GM04504 (cell line): Measurements from ENCODE around the gene TAS2R14.

Experiments
- DNase-seq: peaks from one replicate; pipeline ENCODE4 v3.0.0-alpha.2; 2012; ENCODE audit warnings: low read depth

The TAS2R14 gene, protein sequence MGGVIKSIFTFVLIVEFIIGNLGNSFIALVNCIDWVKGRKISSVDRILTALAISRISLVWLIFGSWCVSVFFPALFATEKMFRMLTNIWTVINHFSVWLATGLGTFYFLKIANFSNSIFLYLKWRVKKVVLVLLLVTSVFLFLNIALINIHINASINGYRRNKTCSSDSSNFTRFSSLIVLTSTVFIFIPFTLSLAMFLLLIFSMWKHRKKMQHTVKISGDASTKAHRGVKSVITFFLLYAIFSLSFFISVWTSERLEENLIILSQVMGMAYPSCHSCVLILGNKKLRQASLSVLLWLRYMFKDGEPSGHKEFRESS

DNA sequence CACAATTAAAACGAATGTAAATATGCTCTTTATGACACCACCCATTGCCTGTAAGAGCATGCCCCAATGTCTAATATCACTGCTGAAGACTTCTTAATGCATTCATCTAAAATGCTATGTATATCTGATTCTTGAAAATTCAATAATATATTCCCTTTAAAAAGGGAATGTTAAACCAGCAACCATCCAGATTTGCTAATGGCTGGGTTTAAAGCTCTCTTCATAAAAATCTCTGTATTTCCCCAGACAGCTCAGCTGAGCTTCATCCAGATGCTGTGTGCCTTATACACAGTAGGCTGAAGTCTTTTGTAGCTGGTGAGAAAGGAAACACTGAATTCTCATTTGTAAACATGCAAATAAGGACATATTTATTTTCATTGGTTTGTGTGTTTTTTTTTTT lies at the start of gene TAS2R14:
TSS of gene TAS2R14 (minus strand) at position 101 of the 400 bp plus-strand sequence. CDS start at position 45, 56 bp downstream.
- DNase-seq: no peak

DNA sequence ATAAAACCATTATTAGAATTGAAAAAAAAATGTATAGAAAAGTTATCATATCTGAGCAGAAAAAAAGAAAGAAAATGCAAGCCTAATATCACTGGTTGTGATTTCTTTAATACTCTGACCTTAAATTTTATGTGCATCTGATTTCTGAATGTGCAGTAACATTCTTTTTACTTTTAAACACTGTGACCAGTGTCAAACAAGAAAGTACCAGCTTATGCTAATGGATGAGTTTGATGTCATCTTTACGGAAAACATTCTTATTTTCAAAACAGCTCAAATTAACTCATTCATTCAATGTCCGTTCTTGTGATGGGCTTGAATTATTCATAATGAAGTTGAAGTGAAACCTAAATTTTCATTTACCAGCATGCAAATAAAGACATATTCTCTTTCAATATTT lies 47.7 kb upstream of the TAS2R14 start, which contains the start of gene TAS2R50:
TSS of gene TAS2R50 (minus strand) at position 101 of the 400 bp plus-strand sequence. CDS start at position 49, 52 bp downstream.
- no peak for DNase-seq

DNA sequence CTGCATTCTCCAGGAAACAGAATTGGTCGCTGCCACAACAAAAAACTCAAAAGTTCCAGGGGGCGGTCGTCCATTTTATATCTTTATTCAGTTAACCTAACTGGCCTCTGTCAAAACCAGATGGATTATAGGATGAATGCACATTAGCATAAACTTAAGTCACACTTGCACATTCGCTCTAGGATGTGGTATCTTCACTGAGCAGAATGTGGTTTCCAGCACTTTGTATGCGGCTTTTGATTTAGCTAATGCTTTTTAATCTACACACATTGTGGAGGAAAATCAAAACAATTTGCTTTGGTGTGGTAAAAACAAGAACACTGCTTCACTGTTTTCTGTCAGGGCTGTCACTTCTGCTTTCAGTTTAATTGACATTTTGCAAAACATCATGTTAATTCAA lies 43.2 kb upstream of the TAS2R14 start:
- no peak for DNase-seq

DNA sequence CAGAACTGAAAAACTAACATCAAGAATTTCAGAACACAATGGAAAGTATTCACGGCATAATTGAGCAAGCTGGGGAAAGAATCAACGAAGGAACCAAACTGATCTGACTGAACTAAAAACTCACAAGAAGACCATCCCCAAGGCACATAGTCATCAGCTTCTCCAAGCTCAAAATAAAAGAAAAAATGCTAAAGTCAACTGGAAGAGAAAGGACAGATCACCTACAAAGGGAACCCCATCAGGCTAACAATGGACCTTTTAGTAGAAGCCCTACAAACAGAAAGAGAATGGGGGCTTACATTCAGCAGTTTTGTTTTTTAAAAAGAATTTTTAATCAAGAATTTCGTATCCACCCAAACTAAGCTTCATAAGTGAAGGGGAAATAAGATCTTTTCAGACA lies 35.9 kb upstream of the TAS2R14 start:
- DNase-seq: no peak

DNA sequence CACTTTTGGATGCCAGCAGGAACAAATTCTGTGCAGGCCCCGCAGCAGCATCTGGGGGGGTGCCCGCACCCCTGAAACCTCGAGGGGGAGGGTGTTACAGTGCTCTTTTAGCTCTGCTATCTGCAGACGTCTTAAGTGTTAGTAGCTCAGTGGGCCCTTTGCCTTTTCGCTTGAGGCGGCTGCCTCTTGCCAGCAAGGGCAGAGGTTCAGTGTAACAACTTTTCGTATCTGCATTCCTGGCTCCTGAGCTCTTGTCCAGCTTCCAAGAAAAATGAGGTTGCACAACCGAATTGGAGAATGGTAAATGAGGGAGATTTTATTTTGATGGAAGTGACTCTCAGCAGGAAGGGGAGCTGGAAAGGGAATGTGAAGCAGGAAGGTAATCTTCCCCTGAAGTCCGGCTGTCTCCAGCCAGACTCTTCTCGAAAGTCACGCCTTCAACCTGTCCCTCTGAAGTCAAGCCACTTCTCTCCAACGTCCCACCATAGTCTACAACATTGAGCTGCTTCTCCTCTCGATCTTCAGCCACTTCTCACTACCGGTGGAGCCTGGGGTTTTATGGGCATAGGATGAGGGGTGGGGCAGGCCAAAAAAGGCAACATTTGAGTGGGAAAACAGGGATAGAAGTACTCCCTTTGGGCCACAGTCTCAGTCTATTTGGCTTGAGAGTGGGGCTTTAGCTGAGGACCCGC lies 29.8 kb upstream of the TAS2R14 start:
- DNase-seq: peak; percentile 44

DNA sequence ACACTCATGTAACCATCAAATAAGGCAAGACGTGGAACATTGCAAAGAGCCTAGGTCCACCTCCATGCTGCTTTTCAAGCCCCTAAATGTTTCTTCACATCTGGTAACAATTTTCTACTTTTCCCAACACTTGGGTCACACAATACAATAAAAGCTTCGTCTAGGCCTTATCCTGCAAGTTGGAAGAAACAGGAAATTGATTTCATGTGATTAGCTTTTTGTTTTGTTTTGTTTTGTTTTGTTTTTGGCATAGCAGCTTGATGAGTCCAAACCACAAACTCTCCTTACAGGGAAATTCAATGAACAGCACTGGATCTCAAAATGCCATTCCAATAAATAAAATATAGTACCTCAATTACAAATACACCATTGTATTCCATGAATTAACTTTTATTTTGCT lies 28.3 kb upstream of the TAS2R14 start:
- DNase-seq: peak; percentile 80

DNA sequence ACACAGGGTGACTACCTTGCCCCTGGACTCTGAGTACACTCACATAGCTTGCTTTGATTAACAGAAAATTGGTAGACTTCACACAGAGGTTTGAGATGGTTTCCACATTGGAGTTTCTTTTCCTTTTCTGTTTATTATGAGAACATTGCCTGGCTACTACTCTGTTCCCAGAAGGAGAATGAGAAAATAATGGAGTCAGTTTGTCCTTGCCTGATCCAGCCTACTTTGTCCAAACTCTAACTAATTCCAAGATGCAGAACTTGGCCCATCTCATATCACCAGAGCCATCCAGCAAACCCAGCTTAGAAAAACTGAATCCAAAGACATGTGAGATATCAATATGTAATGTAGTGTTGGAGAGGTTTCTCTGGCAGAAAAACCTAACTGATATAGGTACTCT lies 27.3 kb upstream of the TAS2R14 start:
- DNase-seq: no peak

DNA sequence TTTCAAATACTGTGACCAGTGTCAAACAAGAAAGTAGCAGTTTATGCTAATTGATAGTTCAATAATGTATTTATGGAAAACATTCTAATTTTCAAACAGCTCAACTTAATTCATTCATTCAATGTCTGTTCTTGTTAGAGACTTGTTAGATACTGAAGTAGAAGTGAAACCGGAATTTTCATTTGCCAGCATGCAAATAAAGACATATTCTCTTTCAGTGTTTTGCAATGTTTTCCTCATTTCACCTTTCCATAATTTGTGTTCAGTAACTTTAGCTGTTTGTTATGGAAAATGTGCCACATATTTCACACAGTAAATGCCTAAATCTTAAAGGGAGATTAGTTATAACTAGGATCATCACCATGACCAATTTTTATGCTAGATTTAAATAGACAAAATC lies 26.4 kb upstream of the TAS2R14 start:
- peak; percentile 24 for DNase-seq

DNA sequence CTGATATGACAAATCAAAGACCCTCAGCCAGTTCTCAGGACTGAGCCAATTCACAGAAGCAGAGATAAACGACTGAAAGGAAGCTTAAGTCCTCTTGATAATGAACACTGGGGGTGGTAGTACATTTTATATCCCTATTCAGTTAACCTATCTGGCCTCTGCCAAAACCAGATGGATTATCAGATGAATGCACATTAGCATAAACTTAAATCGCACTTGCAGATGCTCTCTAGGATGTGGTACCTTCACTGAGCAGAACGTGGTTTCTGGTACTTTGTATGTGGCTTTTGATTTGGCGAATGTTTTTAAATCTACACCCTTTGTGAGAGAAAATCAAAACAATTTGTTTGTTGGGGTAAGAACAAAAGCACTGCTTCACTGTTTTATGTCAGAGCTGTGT lies 21.1 kb upstream of the TAS2R14 start:
- DNase-seq: no peak

DNA sequence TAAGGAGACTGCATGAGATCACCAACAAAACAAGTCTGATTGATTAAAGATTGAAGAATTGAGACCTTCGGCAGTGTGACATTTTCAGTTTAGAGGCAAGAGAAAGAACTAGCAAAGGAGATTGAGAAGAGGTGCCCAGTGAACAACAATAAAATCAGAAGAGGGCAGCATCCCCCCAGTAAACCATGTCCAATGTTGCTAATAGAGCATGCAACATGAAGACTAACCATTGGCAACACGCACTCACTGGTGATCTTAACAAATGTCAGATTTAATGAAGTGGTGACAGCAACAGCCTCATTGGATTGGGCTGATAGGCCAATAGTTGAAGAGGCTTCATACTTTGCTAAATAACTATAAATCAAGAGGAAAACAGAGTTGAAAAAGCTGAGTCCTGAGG lies 20.7 kb upstream of the TAS2R14 start:
- DNase-seq: no peak

DNA sequence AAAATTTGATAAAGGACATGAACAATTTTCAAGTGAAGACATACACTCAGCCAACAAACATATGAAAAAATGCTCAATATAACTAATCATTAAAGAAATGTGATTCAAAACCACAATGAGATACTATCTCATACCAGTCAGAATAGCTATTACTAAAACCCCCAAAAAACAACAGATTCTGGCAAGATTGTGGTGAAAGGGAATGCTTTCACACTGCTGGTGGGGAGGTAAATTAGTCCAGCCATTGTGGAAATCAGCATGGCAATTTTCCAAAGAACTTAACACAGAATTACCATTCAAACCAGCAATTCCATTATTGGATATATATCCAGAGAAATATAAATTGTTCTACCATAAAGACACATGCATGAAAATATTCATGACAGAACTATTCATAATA lies 18.7 kb upstream of the TAS2R14 start:
- DNase-seq: no peak

DNA sequence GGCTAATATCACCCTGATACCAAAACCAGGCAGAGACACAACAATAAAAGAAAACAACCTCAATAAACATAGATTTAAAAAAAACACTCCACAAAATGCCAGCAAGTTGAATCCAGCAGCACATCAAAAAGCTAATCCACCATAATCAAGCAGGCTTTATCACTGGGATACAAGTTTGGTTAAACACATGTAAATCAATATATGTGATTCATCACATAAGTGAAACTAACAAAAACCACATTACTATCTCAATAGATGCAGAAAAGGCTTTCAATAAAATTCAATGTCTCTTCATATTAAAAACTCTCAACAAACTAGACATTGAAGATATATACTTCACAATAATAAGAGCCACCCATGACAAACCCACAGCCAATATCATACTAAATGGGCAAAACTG lies 17.0 kb upstream of the TAS2R14 start:
- no peak for DNase-seq

DNA sequence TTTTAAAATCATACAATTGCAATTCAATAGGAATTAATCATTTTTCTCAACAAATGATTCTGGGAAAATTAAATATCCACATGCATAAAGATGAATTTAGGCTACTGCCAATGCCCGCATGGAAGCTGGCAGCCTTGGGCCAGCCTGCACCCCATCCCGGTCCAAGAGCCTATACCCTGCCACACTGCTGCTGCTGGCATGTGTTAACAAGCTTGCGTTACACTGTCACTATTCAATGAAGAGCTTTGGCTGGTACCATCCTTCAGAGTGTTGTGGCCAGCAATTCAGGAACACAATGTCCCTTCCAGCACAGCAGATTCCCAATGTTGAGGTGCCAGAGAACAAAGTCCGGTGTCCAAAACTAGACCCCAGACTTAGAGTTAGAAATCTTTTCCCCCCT lies 13.6 kb upstream of the TAS2R14 start:
- DNase-seq: no peak

DNA sequence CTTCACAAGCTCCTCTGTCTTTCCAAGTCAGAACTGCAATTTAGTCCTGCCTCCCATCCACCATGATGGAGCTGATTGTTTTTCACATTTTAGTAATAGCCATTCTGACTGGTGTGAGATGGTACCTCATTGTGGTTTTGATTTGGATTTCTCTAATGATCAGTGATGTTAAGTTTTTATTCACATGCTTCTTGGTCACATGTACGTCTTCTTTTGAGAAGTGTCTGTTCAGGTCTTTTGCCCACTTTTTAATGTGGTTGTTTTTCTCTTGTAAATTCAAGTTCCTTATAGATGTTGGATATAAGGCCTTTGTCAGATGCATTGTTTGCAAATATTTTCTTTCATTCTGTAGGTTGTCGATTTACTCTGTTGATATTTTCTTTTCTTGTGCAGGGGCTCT lies 4.1 kb upstream of the TAS2R14 start:
- no peak for DNase-seq

DNA sequence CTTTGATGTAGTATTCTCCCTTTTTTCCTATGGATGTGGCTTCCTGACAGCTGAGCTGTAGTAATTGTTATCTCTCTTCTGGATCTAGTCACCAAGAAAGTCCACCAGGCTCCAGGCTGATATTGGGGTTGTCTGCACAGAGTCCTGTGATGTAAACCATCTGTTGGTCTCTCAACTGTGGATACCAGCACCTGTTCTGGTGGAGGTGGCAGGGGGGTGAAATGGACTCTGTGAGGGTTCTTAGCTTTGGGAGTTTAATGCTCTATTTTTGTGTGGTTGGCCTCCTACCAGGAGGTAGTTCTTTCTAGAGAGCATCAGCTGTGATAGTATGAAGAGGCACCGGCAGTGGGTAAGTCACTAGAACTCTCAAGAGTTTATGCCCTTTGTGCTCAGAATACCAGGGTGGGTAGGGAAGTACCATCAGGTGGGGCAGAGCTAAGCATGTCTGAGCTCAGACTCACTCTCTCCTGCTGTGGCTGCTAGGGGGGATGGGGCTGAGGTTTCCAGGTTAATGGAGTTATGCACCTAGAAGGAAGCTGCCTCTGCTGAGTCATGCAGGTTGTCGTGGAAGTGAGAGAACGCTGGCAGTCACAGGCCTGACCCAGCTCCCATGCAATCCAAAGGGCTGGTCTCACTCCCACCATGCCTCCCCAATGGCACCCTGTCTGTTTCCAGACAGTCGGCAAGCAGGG lies 3.0 kb upstream of the TAS2R14 start:
- no peak for DNase-seq

DNA sequence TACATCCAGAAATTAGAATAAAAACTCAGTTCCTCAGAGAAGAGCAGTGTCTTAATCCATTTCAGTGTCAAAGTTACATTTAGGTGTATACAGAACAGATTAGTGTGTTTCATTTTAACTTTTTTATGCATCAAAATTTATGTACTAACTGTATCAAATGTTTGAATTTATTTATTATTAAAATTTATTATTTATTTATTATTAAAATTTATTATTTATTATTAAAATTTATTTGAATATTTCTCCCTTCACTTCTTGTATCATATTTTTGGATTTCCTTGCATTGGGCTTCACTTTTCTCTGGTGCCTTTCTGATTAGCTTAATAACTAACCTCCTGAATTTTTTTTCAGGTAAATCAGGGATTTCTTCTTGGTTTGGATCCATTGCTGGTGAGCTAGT lies 2.3 kb upstream of the TAS2R14 start:
- no peak for DNase-seq

DNA sequence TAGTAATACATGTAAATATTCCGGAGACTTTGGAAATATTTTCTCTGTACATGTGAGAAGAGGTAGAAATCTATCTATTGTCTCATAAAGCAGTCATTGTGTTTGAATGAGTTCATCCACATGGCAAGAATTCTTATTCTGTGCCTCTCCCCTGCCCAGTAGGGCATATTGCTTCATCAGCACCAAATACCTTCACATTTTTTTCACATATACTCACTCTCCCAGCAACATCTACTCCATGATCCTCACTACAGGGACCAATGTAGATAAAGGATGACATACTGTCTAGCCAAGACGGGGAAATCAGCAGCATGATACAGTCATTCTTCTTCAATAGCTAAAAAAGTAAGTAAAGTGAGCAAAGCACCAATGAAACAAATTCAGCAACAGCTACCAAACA lies 1.3 kb upstream of the TAS2R14 start:
- DNase-seq: peak; percentile 43

DNA sequence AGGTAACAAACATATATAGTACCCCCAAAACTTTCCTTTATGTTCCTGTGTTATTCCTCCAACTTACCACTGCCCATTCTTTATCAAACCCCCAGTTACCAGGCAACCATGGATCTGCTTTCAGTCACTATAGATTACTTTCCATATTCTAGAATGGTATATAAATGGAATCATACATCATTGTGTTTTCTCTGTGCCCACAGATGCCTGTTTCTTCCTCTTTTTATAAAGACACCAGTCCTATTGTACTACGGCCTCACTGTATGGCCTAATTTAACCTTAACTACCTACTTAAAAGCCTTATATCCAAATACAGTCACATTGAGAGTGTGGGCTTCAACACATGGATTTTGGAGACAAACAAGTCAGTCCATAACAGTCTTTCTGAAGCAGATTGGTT lies 2.6 kb downstream of the TAS2R14 start:
- no peak for DNase-seq

DNA sequence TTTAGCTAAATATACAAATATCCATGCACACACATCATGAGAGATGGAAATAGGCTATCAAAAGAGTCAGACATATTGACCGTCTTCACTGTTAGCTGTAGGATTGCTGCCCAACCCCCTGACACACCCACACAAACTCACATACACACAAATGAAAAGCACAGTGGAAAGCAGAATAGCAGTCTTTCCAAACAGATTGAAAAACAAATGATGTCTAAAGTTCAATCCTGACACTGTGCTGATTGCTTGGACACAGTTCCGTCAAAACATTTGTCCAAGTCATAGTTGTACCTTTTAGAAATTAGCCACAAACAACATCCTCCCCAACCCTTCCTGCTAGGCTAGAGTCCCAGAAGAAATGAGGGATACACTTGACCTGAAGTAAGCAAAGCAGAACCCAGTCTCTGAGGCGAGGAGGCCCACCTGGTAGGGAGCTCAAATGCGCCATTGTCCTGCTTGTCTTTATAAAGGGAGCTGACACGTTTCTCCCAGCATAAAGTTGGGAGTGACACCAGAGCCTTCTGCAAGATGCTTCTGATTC lies 10.2 kb downstream of the TAS2R14 start, which contains the start of gene PRH2:
TSS of gene PRH2 (plus strand) at position 491 of the 541 bp plus-strand sequence. CDS start at position 529, 38 bp downstream.
- DNase-seq: no peak

DNA sequence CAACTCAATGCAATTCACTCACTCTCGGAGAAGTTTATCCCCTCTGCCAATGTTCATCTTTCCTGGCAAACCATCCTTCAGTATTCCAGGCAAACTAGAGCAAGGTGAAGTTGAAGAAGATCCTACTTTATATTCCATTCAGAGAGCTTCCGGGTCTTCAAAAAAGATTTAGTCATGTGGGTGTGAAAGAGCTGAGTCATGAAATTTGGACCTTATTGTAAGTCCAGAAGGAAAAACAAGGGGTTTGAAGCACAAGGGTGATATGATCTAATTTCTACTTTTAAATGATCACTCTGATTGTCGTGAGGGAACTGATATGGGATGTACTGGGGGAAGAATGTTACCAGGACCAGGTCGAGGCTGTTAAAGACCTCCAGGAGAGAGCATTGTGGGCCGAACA lies 12.8 kb downstream of the TAS2R14 start:
- DNase-seq: no peak

DNA sequence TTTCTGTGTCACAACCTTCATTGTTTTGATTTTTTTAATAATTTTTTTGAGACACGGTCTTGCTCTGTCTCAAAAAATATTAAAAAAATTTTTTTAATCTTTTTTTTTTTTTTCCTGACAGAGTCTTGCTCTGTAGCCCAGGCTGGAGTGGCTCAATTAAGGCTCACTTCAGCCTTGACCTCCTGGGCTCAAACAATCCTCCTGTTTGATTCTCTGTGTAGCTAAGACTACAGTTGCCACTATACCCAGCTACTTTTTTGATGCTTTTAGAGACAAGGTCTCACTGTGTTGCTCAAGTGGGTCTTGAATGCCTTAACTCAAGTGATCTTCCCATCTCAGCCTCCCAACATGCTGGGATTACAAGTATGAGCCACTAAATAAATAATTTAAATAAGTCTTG lies 19.3 kb downstream of the TAS2R14 start:
- DNase-seq: no peak

DNA sequence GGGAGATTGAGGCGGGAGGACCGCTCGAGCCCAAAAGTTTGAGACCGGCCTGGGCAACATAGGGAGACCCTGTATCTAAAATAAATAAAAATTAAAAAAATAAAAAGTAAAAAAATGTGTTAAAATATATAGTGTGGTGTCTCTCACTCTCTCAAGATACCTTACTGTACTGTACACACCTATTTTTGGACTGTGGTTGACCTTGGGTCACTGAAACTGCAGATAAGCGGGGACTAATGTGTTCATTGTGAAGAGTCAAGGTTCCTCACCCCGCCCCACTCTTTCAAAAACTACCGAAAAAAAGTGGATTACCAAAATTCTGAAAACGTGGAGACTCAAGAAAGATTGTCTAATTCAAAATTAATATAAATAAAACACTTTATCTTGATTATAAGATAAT lies 28.7 kb downstream of the TAS2R14 start:
- DNase-seq: no peak

DNA sequence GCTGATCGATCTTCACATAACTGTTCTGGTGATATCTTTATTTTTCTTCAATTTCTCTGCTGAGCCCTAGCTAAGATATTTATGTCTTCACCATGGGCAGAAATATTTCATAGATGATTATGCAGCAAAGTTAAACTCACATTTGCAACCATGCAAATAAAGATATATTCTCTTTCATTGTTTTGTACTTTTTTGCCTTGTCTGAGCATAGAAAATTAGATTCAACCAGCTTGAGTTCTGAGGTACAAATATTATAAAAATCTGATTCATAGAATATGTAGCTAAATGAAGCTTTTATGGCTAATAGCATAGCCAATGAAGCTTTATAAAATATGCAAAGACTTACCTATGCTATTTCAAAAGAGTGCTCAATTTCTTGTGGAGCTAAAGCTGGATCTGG lies 29.6 kb downstream of the TAS2R14 start, which contains the start of gene TAS2R13:
TSS of gene TAS2R13 (minus strand) at position 101 of the 400 bp plus-strand sequence. CDS start 264 bp downstream, outside the sequence.
- no peak for DNase-seq
